ENCODE results near the gene SFXN1. TPM values are rescaled to one million over a fixed set of nuclear protein-coding genes. Genes with fewer than 3 reads are reported as not detected.

The SFXN1 gene
- polyA plus RNA-seq, 4 donors = 14.9 to 42.1 (median 22.4) TPM

GRCh38 chr5:175551266-175551665 is 72.9 kb downstream of the SFXN1 start:
- DNase-seq (no peak), FAIRE-seq (no peak)
- 56 to 78% (median 65%) methylated on average over 4 of the region's 4 CpGs for WGBS, 3 donors
- peaks cover 0 to 8% (median 2%) of the 10 kb centered on the region in 3 donors for H3K27me3 ChIP-seq (ENCODE audit: control insufficient read depth in 3 of 3, insufficient read depth in 3 of 3, low read length in 3 of 3)
- no peaks in the 10 kb centered on the region for H3K36me3 ChIP-seq (ENCODE audit: control insufficient read depth in 3 of 3, insufficient read depth in 2 of 3, low read depth in 1 of 3, low read length in 3 of 3)
- no peaks in the 10 kb centered on the region for H3K9me3 ChIP-seq (ENCODE audit: control insufficient read depth in 2 of 2, insufficient read depth in 1 of 2, low read depth in 1 of 2, low read length in 1 of 2)
- H3K4me3 ChIP-seq (ENCODE audit: low read depth in 1 of 3, low read length in 3 of 3) = no peak overlapping the region
- no peaks in the 10 kb centered on the region for H3K4me1 ChIP-seq (ENCODE audit: control insufficient read depth in 3 of 3, insufficient read depth in 2 of 3, low read depth in 1 of 3, low read length in 2 of 3)
- no peak overlapping the region for H3K27ac ChIP-seq (ENCODE audit: low read depth in 1 of 3, low read length in 2 of 3)

- Histone ChIP-seq H3K4me1 (ENCODE audit: control insufficient read depth in 3 of 3, insufficient read depth in 2 of 3, low read depth in 1 of 3, low read length in 2 of 3) (no peaks in the 10 kb centered on the region), H3K4me3 (ENCODE audit: low read depth in 1 of 3, low read length in 3 of 3) (no peak overlapping the region), H3K36me3 (ENCODE audit: control insufficient read depth in 3 of 3, insufficient read depth in 2 of 3, low read depth in 1 of 3, low read length in 3 of 3) (no peaks in the 10 kb centered on the region), H3K27ac (ENCODE audit: low read depth in 1 of 3, low read length in 2 of 3) (no peak overlapping the region), H3K27me3 (ENCODE audit: control insufficient read depth in 3 of 3, insufficient read depth in 3 of 3, low read length in 3 of 3) (no peaks in the 10 kb centered on the region), H3K9me3 (ENCODE audit: control insufficient read depth in 2 of 2, insufficient read depth in 1 of 2, low read depth in 1 of 2, low read length in 1 of 2) (no peaks in the 10 kb centered on the region)
- WGBS, 3 donors = 82 to 89% (median 83%) methylated on average over 8 of the region's 8 CpGs
- FAIRE-seq (no peak), DNase-seq (no peak)
Observed at GRCh38 chr5:175554296-175554695, 75.9 kb downstream of the SFXN1 start.

GRCh38 chr5:175555168-175555785 is 76.9 kb downstream of the SFXN1 start:
- DNase-seq = no peak
- no peaks in the 10 kb centered on the region for H3K4me1 ChIP-seq (ENCODE audit: control insufficient read depth in 3 of 3, insufficient read depth in 2 of 3, low read depth in 1 of 3, low read length in 2 of 3)
- H3K27me3 ChIP-seq (ENCODE audit: control insufficient read depth in 3 of 3, insufficient read depth in 3 of 3, low read length in 3 of 3) = peaks cover 0 to 2% (median 0%) of the 10 kb centered on the region in 3 donors
- FAIRE-seq = no peak
- H3K27ac ChIP-seq (ENCODE audit: low read depth in 1 of 3, low read length in 2 of 3) = no peak overlapping the region
- H3K4me3 ChIP-seq (ENCODE audit: low read depth in 1 of 3, low read length in 3 of 3) = no peak overlapping the region
- WGBS, 3 donors = 77 to 89% (median 86%) methylated on average over 12 of the region's 12 CpGs
- no peaks in the 10 kb centered on the region for H3K9me3 ChIP-seq (ENCODE audit: control insufficient read depth in 2 of 2, insufficient read depth in 1 of 2, low read depth in 1 of 2, low read length in 1 of 2)
- H3K36me3 ChIP-seq (ENCODE audit: control insufficient read depth in 3 of 3, insufficient read depth in 2 of 3, low read depth in 1 of 3, low read length in 3 of 3) = no peaks in the 10 kb centered on the region

GRCh38 chr5:175556794-175557193 is 78.4 kb downstream of the SFXN1 start:
- DNase-seq (no peak), FAIRE-seq (no peak)
- no peaks in the 10 kb centered on the region for H3K9me3 ChIP-seq (ENCODE audit: control insufficient read depth in 2 of 2, insufficient read depth in 1 of 2, low read depth in 1 of 2, low read length in 1 of 2)
- H3K27ac ChIP-seq (ENCODE audit: low read depth in 1 of 3, low read length in 2 of 3) = no peak overlapping the region
- H3K4me3 ChIP-seq (ENCODE audit: low read depth in 1 of 3, low read length in 3 of 3) = no peak overlapping the region
- H3K36me3 ChIP-seq (ENCODE audit: control insufficient read depth in 3 of 3, insufficient read depth in 2 of 3, low read depth in 1 of 3, low read length in 3 of 3) = no peaks in the 10 kb centered on the region
- peaks cover 0 to 2% (median 1%) of the 10 kb centered on the region in 3 donors for H3K27me3 ChIP-seq (ENCODE audit: control insufficient read depth in 3 of 3, insufficient read depth in 3 of 3, low read length in 3 of 3)
- no peaks in the 10 kb centered on the region for H3K4me1 ChIP-seq (ENCODE audit: control insufficient read depth in 3 of 3, insufficient read depth in 2 of 3, low read depth in 1 of 3, low read length in 2 of 3)
- WGBS, 3 donors = 58 to 65% (median 63%) methylated on average over 4 of the region's 4 CpGs

- no peak for FAIRE-seq
- 71 to 93% (median 84%) methylated on average over 5 of the region's 5 CpGs for WGBS, 3 donors
- H3K27me3 ChIP-seq (ENCODE audit: control insufficient read depth in 3 of 3, insufficient read depth in 3 of 3, low read length in 3 of 3) = peaks cover 0 to 2% (median 1%) of the 10 kb centered on the region in 3 donors
Observed at GRCh38 chr5:175557778-175558177, 79.4 kb downstream of the SFXN1 start.

GRCh38 chr5:175558801-175559480 is 80.6 kb downstream of the SFXN1 start:
- H3K9me3 ChIP-seq (ENCODE audit: control insufficient read depth in 2 of 2, insufficient read depth in 1 of 2, low read depth in 1 of 2, low read length in 1 of 2) = no peaks in the 10 kb centered on the region
- H3K27ac ChIP-seq (ENCODE audit: low read depth in 1 of 3, low read length in 2 of 3) = no peak overlapping the region
- FAIRE-seq (no peak), DNase-seq (no peak)
- no peak overlapping the region for H3K4me3 ChIP-seq (ENCODE audit: low read depth in 1 of 3, low read length in 3 of 3)
- 91 to 95% (median 92%) methylated on average over 9 of the region's 9 CpGs for WGBS, 3 donors
- no peaks in the 10 kb centered on the region for H3K36me3 ChIP-seq (ENCODE audit: control insufficient read depth in 3 of 3, insufficient read depth in 2 of 3, low read depth in 1 of 3, low read length in 3 of 3)
- peaks cover 0 to 7% (median 1%) of the 10 kb centered on the region in 3 donors for H3K27me3 ChIP-seq (ENCODE audit: control insufficient read depth in 3 of 3, insufficient read depth in 3 of 3, low read length in 3 of 3)
- H3K4me1 ChIP-seq (ENCODE audit: control insufficient read depth in 3 of 3, insufficient read depth in 2 of 3, low read depth in 1 of 3, low read length in 2 of 3) = no peaks in the 10 kb centered on the region

More at GRCh38 chr5:175557778-175558177, 79.4 kb downstream of the SFXN1 start:
- H3K27ac ChIP-seq (ENCODE audit: low read depth in 1 of 3, low read length in 2 of 3) = no peak overlapping the region
- no peaks in the 10 kb centered on the region for H3K4me1 ChIP-seq (ENCODE audit: control insufficient read depth in 3 of 3, insufficient read depth in 2 of 3, low read depth in 1 of 3, low read length in 2 of 3)
- no peak for DNase-seq
- H3K4me3 ChIP-seq (ENCODE audit: low read depth in 1 of 3, low read length in 3 of 3) = no peak overlapping the region
- no peaks in the 10 kb centered on the region for H3K9me3 ChIP-seq (ENCODE audit: control insufficient read depth in 2 of 2, insufficient read depth in 1 of 2, low read depth in 1 of 2, low read length in 1 of 2)
- no peaks in the 10 kb centered on the region for H3K36me3 ChIP-seq (ENCODE audit: control insufficient read depth in 3 of 3, insufficient read depth in 2 of 3, low read depth in 1 of 3, low read length in 3 of 3)

- FAIRE-seq (no peak), DNase-seq (no peak)
- Histone ChIP-seq H3K4me3 (ENCODE audit: low read depth in 1 of 3, low read length in 3 of 3) (no peak overlapping the region), H3K27me3 (ENCODE audit: control insufficient read depth in 3 of 3, insufficient read depth in 3 of 3, low read length in 3 of 3) (peaks cover 0 to 7% (median 1%) of the 10 kb centered on the region in 3 donors), H3K27ac (ENCODE audit: low read depth in 1 of 3, low read length in 2 of 3) (no peak overlapping the region), H3K9me3 (ENCODE audit: control insufficient read depth in 2 of 2, insufficient read depth in 1 of 2, low read depth in 1 of 2, low read length in 1 of 2) (no peaks in the 10 kb centered on the region), H3K4me1 (ENCODE audit: control insufficient read depth in 3 of 3, insufficient read depth in 2 of 3, low read depth in 1 of 3, low read length in 2 of 3) (no peaks in the 10 kb centered on the region), H3K36me3 (ENCODE audit: control insufficient read depth in 3 of 3, insufficient read depth in 2 of 3, low read depth in 1 of 3, low read length in 3 of 3) (no peaks in the 10 kb centered on the region)
- WGBS, 3 donors = 22 to 41% (median 38%) methylated on average over 2 of the region's 2 CpGs
Observed at GRCh38 chr5:175560011-175560410, 81.7 kb downstream of the SFXN1 start.

- H3K36me3 ChIP-seq (ENCODE audit: control insufficient read depth in 3 of 3, insufficient read depth in 2 of 3, low read depth in 1 of 3, low read length in 3 of 3) = no peaks in the 10 kb centered on the region
- H3K4me1 ChIP-seq (ENCODE audit: control insufficient read depth in 3 of 3, insufficient read depth in 2 of 3, low read depth in 1 of 3, low read length in 2 of 3) = no peaks in the 10 kb centered on the region
- peaks cover 0 to 7% (median 1%) of the 10 kb centered on the region in 3 donors for H3K27me3 ChIP-seq (ENCODE audit: control insufficient read depth in 3 of 3, insufficient read depth in 3 of 3, low read length in 3 of 3)
- 52 to 63% (median 63%) methylated on average over 5 of the region's 5 CpGs for WGBS, 3 donors
- H3K4me3 ChIP-seq (ENCODE audit: low read depth in 1 of 3, low read length in 3 of 3) = no peak overlapping the region
- H3K9me3 ChIP-seq (ENCODE audit: control insufficient read depth in 2 of 2, insufficient read depth in 1 of 2, low read depth in 1 of 2, low read length in 1 of 2) = no peaks in the 10 kb centered on the region
- no peak for DNase-seq
- no peak overlapping the region for H3K27ac ChIP-seq (ENCODE audit: low read depth in 1 of 3, low read length in 2 of 3)
- FAIRE-seq = no peak
Observed at GRCh38 chr5:175561085-175561484, 82.7 kb downstream of the SFXN1 start.

Data from small intestine (tissue), 7 donors.